SU-DHL-6 (cell line): ENCODE data around the gene NECAB2.

Experiments used
- H2AFZ ChIP-seq: fragments of 200-600 bp; sonication (generic); 2 replicates; pipeline ENCODE4 v1.6.1; 2014; ENCODE audit warnings: low read depth, mild to moderate bottlenecking, moderate library complexity, mixed read lengths, antibody characterized with exemption, low read length; ENCODE audit not compliant: severe bottlenecking
- H3F3A ChIP-seq: fragments of 200-600 bp; shearing (Covaris generic); 2 replicates; pipeline ENCODE4 v1.6.0; 2016; ENCODE audit warnings: antibody characterized with exemption, mild to moderate bottlenecking; ENCODE audit not compliant: insufficient read depth
- H3K27ac ChIP-seq: fragments of 200-600 bp; sonication (generic); 2 replicates; pipeline ENCODE4 v1.5.1; 2016; ENCODE audit warnings: low read depth, mild to moderate bottlenecking, low read length, moderate library complexity, mixed read lengths
- H3K27me3 ChIP-seq: fragments of 200-600 bp; sonication (generic), shearing (Covaris generic); 2 replicates; pipeline ENCODE4 v1.6.0; 2014; ENCODE audit warnings: mild to moderate bottlenecking, low read length
- H3K36me3 ChIP-seq: fragments of 200-600 bp; sonication (generic); 2 replicates; pipeline ENCODE4 v1.6.1; 2014; ENCODE audit warnings: mild to moderate bottlenecking, low read length, mixed read lengths
- H3K4me2 ChIP-seq: fragments of 300-600, 200-600 bp; shearing (Covaris generic), sonication (generic); 2 replicates; pipeline ENCODE4 v1.6.0; 2014; ENCODE audit warnings: low read length, low read depth, mild to moderate bottlenecking; ENCODE audit not compliant: poor library complexity, severe bottlenecking
- H3K4me3 ChIP-seq: fragments of 200-600 bp; sonication (generic); 2 replicates; pipeline ENCODE4 v1.5.1; 2014; ENCODE audit warnings: antibody characterized with exemption, low read length, mild to moderate bottlenecking, mixed read lengths; ENCODE audit not compliant: insufficient read depth, poor library complexity, severe bottlenecking
- H3K79me2 ChIP-seq: fragments of 200-600 bp; sonication (generic); 2 replicates; pipeline ENCODE4 v1.6.1; 2014; ENCODE audit warnings: mild to moderate bottlenecking, low read length, moderate library complexity; ENCODE audit not compliant: insufficient read depth
- H3K9ac ChIP-seq: fragments of 200-600 bp; sonication (generic); 2 replicates; pipeline ENCODE4 v1.7.0; 2014; ENCODE audit warnings: mild to moderate bottlenecking, low read length
- H3K9me2 ChIP-seq: fragments of 200-600 bp; sonication (generic); replicated peaks from 2 replicates; pipeline ENCODE4 v1.6.1; 2014; ENCODE audit warnings: low read length; ENCODE audit not compliant: insufficient read depth
- H3K9me3 ChIP-seq: fragments of 200-600 bp; sonication (generic); 2 replicates; pipeline ENCODE4 v1.6.1; 2014; ENCODE audit warnings: low read length, mixed read lengths; ENCODE audit not compliant: insufficient read depth
- H4K20me1 ChIP-seq: fragments of 200-600 bp; sonication (generic); 2 replicates; pipeline ENCODE4 v1.6.1; 2014; ENCODE audit warnings: low read depth, mild to moderate bottlenecking, antibody characterized with exemption, low read length, moderate library complexity, mixed read lengths
- EZH2phosphoT487 ChIP-seq: fragments of 200-600 bp; sonication (generic), shearing (Covaris generic); conservative IDR thresholded peaks from 2 replicates; pipeline ENCODE4 v1.6.1; 2018; ENCODE audit warnings: mild to moderate bottlenecking, antibody characterized with exemption, low read length, moderate library complexity, mixed read lengths
- TF ChIP-seq, protein P1 (sequence below): fragments of 200-600 bp; sonication (generic); IDR thresholded peaks from one replicate; pipeline ENCODE4 v1.5.1; 2017; ENCODE audit warnings: antibody characterized with exemption, mild to moderate bottlenecking, low read length, moderate library complexity; ENCODE audit not compliant: insufficient read depth, poor library complexity, severe bottlenecking

The NECAB2 gene

DNA sequence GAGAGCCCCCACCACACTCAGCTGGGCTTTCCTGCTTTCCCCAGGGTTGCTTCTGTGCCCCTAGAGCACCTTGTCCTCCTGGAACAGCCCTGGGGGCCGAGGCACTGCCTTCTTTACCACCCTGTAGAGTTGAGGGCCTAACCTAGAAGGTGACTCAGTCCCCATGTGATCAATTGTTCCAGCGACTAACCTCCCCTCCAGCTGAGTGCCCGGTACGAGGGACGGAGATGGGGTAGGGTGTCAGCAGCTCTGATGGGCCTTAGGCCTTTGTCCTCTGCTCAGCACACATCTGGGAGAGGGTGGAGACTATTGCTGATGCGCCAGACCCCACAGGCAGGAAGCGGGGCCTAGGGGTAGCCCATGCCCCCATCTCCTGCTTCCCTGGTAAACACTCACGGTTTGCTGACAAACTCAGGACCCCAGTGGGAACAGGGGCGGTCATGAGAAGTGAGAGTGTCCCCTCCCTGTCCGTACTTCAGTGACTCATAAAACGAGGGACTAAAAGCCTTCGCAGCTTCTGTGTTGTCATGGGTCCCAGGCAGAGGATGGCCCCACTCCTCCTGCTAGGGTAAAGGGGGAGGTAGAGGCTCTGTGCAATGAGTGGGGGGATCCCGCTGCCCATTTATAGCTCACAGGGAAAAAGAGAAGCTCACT is 33.1 kb downstream of the NECAB2 start:
- Histone ChIP-seq H3K36me3 (no peaks in the 10 kb centered on the region), H3K9me3 (no peaks in the 10 kb centered on the region), H3K9me2 (no peaks in the 10 kb centered on the region), H3K4me3 (no peak overlapping the region), H3K79me2 (no peaks in the 10 kb centered on the region), H3K9ac (no peak overlapping the region), H3F3A (no peaks in the 10 kb centered on the region), H4K20me1 (no peaks in the 10 kb centered on the region), H3K27ac (no peak overlapping the region), H3K4me2 (no peak overlapping the region), H3K27me3 (no peaks in the 10 kb centered on the region), H2AFZ (no peak overlapping the region)
- no peak for TF ChIP-seq EZH2phosphoT487
- TF ChIP-seq, protein P1, sequence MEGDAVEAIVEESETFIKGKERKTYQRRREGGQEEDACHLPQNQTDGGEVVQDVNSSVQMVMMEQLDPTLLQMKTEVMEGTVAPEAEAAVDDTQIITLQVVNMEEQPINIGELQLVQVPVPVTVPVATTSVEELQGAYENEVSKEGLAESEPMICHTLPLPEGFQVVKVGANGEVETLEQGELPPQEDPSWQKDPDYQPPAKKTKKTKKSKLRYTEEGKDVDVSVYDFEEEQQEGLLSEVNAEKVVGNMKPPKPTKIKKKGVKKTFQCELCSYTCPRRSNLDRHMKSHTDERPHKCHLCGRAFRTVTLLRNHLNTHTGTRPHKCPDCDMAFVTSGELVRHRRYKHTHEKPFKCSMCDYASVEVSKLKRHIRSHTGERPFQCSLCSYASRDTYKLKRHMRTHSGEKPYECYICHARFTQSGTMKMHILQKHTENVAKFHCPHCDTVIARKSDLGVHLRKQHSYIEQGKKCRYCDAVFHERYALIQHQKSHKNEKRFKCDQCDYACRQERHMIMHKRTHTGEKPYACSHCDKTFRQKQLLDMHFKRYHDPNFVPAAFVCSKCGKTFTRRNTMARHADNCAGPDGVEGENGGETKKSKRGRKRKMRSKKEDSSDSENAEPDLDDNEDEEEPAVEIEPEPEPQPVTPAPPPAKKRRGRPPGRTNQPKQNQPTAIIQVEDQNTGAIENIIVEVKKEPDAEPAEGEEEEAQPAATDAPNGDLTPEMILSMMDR = no peak

DNA sequence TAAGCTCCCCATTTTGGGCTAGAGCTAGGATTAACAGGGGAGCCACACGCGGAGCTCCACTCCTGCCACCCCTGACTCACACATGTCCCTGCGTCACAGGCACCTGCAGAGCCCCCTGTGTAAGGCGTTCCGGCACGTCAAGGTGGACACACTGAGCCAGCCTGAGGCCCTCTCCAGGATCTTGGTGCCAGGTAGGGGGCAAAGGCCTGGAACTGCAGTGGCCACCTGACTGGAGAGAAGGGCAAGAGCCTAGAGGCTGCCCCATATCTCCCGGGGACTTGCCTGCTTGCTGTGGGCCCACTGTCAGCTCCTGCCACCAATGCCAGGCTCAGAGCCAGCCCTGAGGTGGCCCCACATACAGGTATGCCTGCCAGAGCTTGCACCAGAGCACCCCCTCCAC is 33.7 kb downstream of the NECAB2 start:
- no peaks in the 10 kb centered on the region for H3F3A ChIP-seq
- no peak overlapping the region for H3K27ac ChIP-seq
- no peak overlapping the region for H3K4me3 ChIP-seq
- no peak for TF ChIP-seq EZH2phosphoT487
- TF ChIP-seq, protein P1 = no peak
- H3K9me2 ChIP-seq = no peaks in the 10 kb centered on the region
- no peaks in the 10 kb centered on the region for H3K79me2 ChIP-seq
- no peaks in the 10 kb centered on the region for H4K20me1 ChIP-seq
- no peak overlapping the region for H2AFZ ChIP-seq
- H3K4me2 ChIP-seq = no peak overlapping the region
- no peaks in the 10 kb centered on the region for H3K27me3 ChIP-seq
- H3K9me3 ChIP-seq = no peaks in the 10 kb centered on the region
- H3K9ac ChIP-seq = no peak overlapping the region
- no peaks in the 10 kb centered on the region for H3K36me3 ChIP-seq

DNA sequence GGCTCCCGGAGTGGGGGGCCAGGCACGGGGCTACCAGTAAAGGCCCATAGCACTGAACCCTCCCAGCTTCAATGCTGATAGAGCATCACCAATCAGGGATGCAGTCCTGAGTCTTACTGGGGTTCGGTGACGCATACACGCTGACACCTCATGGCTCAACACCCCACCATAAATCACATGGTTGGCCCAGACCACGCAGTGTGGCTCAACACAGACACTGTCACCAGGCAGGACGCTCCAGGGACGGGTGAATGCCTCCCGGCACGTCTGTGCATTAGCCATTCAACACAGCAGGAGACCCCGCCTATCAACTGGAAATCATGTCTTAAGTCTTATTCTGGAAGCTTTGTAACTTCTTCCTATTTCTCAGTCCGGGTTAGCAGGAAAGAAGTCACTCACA is 35.0 kb downstream of the NECAB2 start:
- Histone ChIP-seq H3K27ac (no peak overlapping the region), H3F3A (no peaks in the 10 kb centered on the region), H3K79me2 (no peaks in the 10 kb centered on the region), H3K9ac (no peak overlapping the region), H3K4me2 (no peak overlapping the region), H4K20me1 (no peaks in the 10 kb centered on the region), H2AFZ (no peak overlapping the region), H3K36me3 (no peaks in the 10 kb centered on the region), H3K9me2 (no peaks in the 10 kb centered on the region), H3K27me3 (no peaks in the 10 kb centered on the region), H3K4me3 (no peak overlapping the region), H3K9me3 (no peaks in the 10 kb centered on the region)
- TF ChIP-seq, protein P1 = no peak
- no peak for TF ChIP-seq EZH2phosphoT487
